HG02973 (cell line): ENCODE measurements around the gene RAP1A.

Source experiments
- ATAC-seq: cut with Tn5 transposase; IDR thresholded peaks from one replicate; pipeline ENCODE4 v1.9.1; 2021; ENCODE audit warnings: moderate library complexity; ENCODE audit not compliant: unreplicated experiment

Gene RAP1A

DNA sequence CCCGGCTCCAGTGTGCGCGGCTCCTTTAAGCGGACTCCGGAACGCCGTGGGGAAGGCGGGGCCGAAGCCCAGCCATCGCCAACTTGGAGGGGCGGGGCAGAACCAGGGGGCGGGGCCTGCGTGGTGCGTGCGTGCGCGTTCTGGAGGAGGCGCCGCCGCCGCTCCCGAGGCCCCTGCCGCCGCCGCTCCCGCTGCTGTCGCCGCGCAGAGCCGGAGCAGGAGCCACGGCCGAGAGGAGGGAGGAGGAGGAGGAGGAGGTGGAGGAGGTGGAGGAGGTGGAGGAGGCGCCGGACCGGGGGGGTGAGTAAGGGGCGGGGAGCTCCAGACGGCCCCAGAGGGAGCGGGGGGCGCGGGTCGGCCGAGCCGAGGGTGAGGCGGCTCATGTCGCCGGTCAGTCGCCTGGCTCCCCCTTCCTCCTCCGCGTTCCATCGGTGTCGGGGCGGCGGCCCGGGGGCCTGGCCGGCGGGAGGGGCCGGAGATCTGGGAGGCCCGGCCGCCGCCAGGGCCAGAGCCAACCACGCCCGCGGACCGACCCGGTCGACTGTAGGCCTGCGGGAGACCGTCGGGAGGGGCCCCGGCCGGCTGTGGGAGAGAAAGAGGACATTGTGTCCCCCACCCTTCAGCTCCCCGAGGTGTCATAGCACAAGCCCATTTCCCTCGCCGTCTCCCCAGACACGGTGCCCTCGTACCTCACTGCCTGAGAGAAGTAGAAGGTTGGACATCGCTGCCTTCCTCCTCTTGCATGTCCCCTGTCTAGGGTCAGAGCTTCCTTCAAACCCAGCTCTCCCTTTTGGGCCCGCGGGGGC lies at the start of gene RAP1A:
RAP1A (plus strand) TSS at position 155 of the 806 bp plus-strand sequence. CDS start 71,572 bp downstream, outside the sequence.
- peak; percentile 55 for ATAC-seq

DNA sequence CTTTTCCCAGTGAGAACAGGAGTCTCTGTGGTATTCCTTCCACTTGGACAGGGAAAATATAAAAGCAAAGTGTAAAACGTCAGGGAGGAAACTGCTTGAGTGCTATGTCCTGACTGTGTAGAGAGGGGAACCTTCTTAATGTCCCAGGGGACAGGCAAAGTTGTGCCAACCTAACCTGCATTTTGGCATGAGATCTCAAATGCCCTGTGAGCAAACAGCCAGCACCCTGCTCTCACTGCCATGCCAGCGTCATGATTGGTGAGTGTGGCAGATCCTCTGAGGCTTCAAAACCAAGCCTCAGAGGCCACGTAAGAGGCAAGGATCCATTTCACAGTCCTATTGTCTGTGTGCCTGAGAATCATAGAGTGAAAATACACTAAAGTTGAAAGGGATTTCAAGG lies 49.7 kb upstream of the RAP1A start:
- ATAC-seq = no peak

DNA sequence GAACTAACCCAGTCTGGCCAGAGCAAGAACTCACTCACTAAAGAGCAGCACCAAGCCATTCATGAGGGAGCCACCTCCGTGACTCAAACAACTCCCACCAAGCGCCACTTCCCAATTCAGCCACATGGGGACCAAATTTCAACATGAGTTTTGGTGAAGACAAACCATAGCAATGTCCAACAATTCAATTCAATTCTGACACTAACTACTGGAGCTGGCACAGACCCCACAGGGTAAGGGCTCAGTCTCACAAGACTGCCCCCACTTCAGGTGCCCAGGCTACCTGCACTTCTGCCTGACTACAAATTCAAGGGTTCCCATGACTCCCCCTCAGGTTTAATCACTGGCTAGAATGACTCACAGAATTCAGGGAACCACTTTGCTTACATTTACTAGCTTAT lies 48.8 kb upstream of the RAP1A start:
- no peak for ATAC-seq

DNA sequence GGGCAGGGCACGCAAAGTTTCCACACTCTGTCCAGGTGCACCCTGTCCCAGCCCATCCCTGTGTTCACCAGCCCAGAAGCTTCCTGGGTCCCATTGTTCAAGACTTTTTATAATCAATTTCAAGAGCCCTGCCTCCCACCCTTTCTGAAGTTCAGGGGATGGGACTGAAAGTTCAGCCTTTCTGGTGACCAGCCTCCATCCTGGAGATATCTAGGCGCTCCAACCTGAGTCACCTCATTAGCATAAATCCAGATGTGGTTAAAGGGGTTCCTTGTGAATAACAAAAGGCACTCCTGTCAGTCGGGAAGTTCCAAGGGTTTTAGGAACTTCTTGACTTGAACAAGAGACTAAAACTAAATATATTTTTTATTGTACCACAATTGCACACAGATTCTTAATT lies 48.4 kb upstream of the RAP1A start:
- ATAC-seq = no peak

DNA sequence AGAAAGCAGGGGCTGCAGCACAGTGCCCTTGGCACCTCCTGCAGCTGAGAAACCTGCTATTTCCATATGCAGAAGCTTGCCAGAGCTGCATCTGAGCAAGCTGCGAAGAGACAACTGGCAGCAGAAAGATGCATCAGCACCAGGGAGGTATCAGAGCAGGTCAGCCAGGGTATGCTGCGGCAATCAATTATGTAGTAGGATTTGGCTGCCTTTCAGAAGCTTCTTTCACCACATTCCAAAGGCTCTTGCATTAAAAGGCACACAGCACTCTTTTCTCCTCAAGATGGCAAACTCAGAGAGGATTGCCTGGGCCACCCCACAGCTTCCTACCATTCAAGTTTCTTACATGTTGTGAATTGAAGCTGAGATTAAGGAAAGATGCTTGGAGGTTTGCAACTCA lies 47.6 kb upstream of the RAP1A start:
- no peak for ATAC-seq

DNA sequence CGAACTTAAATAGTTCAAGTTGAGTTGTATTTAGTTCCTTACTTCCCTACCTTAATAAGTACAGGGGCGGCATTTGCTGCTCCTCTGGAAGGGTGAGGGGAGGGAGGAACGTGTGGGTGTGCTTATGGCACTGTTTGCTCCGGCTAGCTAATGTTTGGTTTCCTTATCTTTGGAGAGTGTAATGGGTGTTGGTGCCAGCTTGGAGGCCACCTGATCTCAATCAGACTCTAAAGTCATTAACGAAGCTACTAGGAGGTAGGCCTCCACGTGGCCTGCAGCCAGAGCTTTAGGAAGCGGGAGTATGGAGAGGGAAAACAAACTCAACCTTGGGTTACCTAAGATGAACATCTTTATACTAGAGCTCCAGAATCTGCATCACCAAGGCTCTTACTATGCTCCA lies 43.0 kb upstream of the RAP1A start:
- no peak for ATAC-seq

DNA sequence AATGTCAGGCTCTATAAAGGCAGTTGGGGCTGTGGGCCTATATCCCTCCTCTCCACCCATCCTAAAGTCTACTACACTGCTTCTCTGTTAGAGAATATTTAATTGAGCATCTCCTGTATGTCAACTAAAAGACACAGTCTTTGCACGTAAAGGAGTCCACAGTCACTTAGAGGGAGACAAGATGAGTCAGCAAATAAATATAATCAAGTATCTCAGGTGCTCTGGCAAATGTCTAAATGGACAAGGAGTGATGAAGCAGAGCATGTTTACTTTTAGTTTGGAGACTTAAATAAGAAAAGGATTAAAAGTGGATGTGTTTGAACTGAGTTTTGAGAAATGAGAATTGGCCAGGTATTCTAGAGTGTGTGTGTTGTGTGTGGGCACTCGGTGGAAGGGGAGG lies 41.8 kb upstream of the RAP1A start:
- no peak for ATAC-seq

DNA sequence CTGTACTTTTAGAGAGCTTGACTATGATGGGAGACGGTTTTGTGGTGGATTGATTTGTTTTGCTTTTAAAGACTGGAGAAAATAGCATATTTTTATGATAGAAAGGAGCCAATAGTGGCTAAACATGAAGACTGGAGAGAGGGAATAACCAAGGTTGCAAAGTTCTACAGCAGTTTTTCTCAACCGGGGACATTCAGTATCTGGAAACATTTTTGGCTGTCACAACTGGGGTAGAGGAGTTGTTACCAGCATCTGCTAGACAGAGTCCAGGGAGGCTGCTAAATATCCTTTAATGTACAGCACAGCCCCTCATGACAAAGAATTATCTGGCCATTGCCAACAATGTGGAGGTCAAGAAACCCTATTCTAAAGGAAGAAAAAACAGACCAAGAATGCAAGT lies 38.4 kb upstream of the RAP1A start:
- no peak for ATAC-seq

DNA sequence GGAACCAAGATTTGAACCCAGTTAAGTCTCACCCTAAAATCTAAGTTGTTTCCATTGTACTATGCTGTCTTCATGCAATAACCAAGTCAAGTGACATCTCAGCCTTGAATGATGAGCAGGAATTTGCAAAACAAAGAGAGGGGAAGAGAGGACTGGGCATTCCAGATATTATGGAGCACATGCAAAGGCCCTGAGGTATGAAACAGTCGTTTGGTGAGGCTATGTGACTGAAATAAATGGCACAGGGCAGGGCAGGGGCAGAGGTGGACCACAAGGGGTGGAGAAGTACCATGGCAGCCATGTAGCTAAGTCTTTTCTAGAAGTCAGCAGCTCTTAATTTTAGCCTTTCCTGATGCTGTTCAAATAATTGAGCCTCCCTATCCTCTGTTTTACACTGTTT lies 37.6 kb upstream of the RAP1A start:
- ATAC-seq = no peak

DNA sequence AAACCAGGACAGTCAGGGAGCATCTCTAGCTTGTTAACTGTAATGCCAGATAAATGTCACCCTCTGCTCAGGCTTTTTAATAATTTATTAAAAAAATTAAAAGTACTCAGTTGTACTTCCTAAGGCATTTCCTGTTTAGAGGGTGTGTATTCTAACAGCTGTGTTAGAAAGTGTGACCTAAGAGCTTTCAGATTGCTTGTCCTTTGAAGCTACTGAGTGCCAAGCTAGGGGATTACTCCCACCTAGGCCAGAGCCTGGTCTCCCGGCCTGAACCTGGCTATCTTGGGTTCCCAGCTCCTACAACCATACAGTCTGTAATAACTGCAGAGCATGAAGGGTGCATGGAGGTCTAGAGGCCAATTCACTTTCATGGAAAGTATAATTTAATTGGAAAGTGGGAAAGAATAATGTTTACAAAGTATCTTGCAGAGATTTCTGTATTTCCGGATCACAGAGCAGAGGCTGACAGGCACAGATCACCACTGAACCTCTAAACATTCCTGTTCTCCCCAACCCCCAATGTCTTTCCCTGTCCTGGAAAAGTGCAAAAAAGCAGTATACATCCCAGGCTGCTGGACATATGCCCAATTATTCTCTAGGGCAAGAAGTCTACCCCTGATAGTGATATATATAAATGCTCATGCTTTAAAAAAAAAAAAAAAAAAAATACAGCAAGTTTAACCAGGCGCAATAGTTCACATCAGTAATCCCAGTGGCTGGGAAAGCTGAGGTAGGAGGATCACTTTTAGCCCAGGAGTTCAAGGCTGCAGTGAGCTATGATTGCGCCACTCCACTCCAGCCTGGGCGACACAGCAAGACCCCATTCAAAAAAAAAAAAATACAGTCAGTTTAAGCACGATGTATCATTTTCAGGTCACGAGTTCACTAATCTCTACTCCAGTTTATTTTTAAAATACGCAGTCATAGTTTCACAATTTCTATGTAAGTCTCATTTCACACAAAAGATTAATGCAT lies 36.7 kb upstream of the RAP1A start:
- ATAC-seq = no peak

DNA sequence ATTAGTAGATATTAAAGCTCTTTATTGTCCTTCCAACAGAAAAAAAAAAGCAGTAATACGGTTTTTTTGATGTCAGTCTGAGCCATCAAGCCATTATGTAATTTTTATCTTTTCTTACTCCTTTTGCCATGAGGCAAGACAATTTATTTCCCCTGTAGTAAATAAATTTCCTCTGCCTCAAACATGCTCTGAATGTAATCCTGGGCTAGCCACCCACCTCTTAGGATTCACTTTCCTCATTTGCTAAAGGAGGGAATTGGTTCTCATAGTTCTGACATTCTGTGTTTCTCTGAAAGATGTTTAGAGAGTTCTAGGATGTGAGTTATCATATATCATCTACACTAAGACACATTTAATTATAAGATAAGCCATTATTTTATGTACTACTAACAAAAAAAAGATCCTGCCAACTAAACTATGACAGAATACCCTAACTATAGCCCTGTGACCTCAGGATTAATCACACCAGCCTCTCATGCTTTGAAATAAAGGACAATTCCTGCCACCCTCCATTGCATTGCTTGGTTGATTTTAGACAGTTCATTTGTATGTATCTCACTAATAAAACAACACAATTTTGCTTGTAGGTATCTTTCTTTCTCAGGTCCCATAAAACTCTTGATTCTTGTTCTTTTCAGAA lies 34.0 kb upstream of the RAP1A start:
- ATAC-seq = no peak

DNA sequence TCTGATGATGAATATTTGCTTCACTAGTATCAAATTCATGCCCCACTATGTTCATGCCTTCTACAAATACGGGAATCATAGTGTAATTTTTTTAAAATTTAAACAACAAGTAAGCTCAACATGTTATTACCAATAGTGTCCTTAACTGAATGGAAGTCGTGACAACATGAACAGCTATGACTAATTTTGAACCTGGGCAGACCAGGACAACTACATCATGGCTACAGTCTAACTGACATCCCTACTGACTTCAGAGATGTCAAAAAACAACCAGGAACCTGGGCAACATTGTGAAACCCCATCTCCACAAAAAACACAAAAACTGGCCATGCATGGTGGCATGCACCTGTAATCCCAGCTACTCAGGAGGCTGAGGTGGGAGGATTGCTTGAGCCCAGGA lies 33.5 kb upstream of the RAP1A start:
- ATAC-seq = no peak

DNA sequence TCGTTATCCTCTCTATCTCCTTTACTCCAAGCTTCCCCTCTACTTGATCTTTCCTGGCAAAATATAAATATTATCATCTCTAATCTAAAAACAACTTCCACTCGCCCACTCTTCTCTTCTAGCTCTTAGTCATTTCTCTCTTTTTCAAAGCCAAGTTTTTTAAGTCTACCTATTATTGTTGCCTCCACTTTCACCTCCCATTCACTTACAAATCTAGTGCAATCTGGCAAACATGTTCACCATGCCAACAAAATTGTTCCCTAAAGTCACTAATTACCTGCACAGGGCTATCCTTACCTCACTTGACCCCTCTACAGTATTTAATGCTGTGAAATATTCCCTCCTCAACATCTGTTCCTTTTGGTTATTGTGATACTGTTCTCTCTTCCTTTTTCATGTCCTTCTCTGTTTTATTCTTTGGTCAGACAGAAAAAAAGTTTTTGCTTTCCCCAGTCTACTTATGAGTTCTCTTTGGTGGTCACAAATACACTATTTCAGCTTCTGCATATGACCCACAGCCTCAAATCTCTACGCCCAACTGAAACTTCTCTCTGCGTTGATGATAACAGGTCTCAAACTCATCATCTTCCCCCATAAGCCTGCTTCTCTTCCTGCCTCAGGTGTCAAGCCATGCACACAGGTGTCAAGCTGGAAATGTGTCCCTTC lies 31.9 kb upstream of the RAP1A start:
- ATAC-seq = no peak

DNA sequence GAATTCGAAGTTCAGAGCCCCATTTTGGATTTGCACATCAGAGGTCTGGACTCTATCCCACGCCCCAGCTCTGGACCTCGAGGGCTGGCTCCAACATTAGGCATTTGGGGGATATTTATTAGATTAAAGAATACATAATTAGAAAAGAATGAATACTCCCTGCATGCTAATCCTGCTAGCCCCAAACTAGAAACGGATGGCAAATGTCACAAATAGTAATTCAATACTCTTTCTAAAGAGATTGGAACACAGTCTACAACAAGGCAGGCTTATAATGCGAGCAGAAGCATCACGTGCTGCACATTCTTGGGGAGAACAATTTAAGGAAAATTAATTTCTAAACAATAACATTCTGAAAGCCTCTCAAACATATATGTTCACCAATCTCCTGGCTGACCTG lies 27.7 kb upstream of the RAP1A start:
- no peak for ATAC-seq

DNA sequence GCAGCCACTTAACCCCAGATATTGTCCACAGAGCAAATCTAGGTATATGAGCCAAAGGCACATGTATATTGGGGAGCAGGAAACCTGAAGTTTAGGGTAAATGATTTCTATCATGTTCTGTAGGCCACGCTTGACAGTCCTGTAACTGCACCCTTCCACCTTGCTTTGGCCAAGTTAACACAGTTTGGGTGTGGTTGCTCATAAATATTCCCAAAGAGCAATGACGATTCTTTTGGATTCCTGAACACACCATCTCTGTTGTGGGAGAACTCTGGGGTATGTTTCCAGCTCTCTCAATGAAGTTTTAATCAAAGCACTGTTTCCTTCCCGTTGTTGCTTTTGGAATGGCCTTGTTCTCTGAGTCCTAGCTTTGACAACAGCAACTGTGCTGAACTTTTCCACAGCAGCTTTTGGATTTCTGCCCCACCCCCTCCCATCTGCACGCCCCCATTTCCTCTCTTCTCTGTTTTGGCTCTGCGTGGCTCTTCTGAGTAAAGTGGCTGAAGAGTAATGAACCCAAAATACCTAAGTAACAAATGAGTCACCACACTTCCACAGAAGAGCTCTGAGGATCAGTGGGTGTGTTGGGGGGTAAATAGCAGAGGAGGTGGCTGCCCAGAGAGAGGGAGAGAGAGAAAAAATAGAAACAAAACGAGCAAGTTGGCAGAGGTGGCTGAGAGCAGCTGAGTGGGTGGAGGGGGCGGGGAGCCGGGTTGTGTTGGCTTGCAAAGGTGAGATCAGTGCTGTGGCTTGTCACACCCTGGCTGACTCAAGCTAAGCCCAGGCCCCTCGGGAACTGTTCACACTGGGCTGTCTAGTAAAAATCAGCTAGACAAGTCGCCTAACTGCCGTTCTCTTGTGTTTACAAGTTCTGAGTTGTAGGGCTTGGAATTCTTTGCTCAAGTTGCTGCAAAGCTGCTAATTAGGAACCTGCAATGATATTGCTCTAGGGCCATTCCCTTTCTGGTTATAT lies 26.9 kb upstream of the RAP1A start:
- peak; percentile 70 for ATAC-seq

DNA sequence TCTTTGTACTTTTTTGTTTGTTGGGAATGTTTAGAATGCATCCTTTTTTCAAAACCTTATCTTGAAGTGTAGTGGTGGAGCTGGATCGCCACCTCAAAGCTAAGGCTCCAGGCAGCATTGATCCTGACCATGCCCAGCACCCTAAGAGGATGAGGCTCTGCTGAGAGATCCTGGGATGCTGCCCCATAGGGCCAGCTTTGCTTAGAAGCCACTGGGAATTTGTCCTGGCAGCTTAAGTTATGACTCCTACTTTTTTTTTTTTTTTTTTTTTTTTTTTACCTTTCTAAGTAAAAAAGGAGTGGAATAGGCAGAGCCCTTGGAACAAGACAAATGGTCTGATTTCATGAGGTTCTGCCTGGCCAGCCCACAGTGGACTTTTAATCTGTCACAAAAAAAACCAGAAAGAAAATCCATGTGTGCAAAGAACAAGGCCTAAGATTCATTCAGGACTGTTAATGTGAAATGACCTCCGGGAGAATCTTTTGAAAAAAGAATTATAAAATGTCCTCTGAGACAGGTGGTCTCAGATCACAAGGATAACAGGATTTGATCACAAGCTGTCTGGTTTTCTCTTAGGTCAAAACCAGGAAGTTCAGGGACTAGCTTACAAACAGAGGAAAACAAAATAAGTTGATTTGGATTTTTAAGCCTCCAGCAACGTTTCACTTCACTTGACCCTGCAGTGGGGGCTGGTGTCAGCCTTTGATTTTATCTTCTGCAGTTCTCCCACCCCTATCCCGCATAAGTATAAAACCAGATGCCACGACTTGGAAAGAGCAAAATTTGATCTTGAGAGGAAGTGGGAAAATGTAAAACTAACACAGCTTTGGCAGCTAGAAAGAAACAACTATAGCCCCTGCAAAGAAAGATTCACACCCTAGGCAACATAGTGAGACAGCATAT lies 25.9 kb upstream of the RAP1A start:
- no peak for ATAC-seq

DNA sequence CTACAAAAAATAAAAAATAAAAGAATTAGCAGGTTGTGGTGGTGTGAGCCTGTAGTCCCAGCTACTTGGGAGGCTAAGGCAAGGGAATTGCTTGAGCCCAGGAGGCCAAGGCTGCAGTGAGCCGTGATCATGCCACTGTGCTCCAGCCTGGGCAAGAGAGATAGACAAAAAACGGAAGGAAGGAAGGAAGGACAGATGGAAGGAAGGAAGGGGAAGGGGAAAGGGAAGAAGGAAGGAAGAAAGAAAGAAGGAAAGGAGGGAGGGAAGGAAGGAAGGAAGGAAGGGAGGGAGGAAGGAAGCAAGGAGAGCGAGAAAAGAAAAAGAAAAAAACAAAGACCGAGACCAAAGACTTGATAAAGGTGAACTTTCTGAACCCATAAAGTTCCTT lies 25.3 kb upstream of the RAP1A start:
- ATAC-seq = no peak

DNA sequence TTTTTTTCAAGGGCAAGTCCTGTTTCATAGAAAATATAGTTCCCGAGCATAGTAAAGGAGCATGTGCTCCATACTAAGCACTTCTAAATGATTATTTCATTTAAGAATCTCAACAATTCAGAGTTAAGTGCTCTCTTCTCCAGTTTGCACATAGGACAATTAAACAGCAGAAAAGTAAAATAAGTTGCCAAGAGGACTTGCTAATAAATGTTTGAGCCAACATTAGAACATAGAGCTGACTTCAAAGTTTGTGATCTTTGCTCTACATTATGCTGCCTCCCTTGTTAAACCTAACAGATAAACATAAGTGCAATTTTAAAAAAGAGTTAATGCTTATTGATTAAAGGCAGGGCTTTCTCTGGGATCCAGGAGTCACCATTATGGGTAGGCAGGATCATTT lies 23.8 kb upstream of the RAP1A start:
- no peak for ATAC-seq

DNA sequence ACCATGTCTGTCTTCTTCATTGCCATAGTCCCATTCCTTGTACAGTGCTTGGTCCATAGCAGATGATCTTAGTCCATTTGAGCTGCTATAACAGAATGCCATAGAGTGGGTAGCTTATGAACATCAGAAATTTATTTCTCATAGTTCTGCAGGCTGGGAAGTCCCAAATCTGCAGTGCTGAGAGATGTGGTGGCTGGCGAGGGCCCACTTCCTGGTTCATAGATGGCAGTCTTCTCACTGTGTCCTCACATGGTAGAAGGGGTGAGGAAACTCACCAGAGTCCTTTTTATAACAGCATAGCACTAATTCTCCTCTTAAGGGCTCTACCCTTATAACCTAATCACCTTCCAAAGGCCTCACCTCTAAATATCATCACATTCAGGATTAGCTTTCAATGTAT lies 23.1 kb upstream of the RAP1A start:
- no peak for ATAC-seq
